ENCODE data around the gene UBXN2A.
A peak's percentile ranks its signal among the peaks of the same experiment; 100 is the strongest.
"Not testable (repeated sequence)": the region's sequence is repeated elsewhere in the genome, so short reads cannot be mapped to it uniquely, and the experiment has no call there.

Gene UBXN2A

GRCh38 chr2:24015562-24016375 is 75.5 kb downstream of the UBXN2A start:
- DNase-seq: no peak

GRCh38 chr2:24016376-24016761 is 76.1 kb downstream of the UBXN2A start:
- no peak for DNase-seq

GRCh38 chr2:24016853-24017703 is 76.8 kb downstream of the UBXN2A start:
- no peak for DNase-seq

- DNase-seq: no peak
Measured at GRCh38 chr2:24017711-24018110, 77.4 kb downstream of the UBXN2A start.

GRCh38 chr2:24018241-24018640 is 78.0 kb downstream of the UBXN2A start:
- no peak for DNase-seq

- DNase-seq: no peak
Measured at GRCh38 chr2:24019729-24020128, 79.5 kb downstream of the UBXN2A start.

GRCh38 chr2:24020244-24020643 is 80.0 kb downstream of the UBXN2A start:
- no peak for DNase-seq

GRCh38 chr2:24021122-24021998 is 81.1 kb downstream of the UBXN2A start:
- DNase-seq: no peak

GRCh38 chr2:24022324-24022974 is 82.2 kb downstream of the UBXN2A start:
- DNase-seq: no peak

GRCh38 chr2:24022975-24023575 is 82.8 kb downstream of the UBXN2A start:
- DNase-seq: no peak

- no peak for DNase-seq
Measured at GRCh38 chr2:24024018-24024417, 83.8 kb downstream of the UBXN2A start.

- no peak for DNase-seq
Measured at GRCh38 chr2:24024996-24025663, 84.9 kb downstream of the UBXN2A start.

- DNase-seq: no peak
Measured at GRCh38 chr2:24026233-24026632, 86.0 kb downstream of the UBXN2A start.

- DNase-seq: no peak
Measured at GRCh38 chr2:24038786-24039499, 98.7 kb downstream of the UBXN2A start.

GRCh38 chr2:24040511-24040910 is 100.2 kb downstream of the UBXN2A start:
- DNase-seq: no peak

- not testable (repeated sequence) for DNase-seq
Measured at GRCh38 chr2:24043133-24043532, 102.9 kb downstream of the UBXN2A start.

- no peak for DNase-seq
Measured at GRCh38 chr2:24045511-24046508, 105.5 kb downstream of the UBXN2A start.

GRCh38 chr2:24046599-24046929 is 106.3 kb downstream of the UBXN2A start:
- no peak for DNase-seq

- DNase-seq: peak; percentile 93
Measured at GRCh38 chr2:24046930-24047702, 106.9 kb downstream of the UBXN2A start, which contains the start of gene WDCP. TSS of gene WDCP (minus strand) at chr2:24047391. CDS start at chr2:24039494, 7,897 bp downstream.

All from right forelimb (tissue), 1 donor.